Loucy (cell line): ENCODE results near the gene CNTNAP2.

Source experiments
- EZH2phosphoT487 ChIP-seq: fragments of 200-600 bp; IDR thresholded peaks from 2 replicates; pipeline ENCODE4 v1.6.1; 2018; ENCODE audit warnings: antibody characterized with exemption, mild to moderate bottlenecking, moderate library complexity, borderline replicate concordance
- TF ChIP-seq, protein P1 (sequence below): fragments of 200-600 bp; sonication (generic); conservative IDR thresholded peaks from 2 replicates; pipeline ENCODE4 v1.5.1; 2014; ENCODE audit warnings: mild to moderate bottlenecking, antibody characterized with exemption, low read length

DNA sequence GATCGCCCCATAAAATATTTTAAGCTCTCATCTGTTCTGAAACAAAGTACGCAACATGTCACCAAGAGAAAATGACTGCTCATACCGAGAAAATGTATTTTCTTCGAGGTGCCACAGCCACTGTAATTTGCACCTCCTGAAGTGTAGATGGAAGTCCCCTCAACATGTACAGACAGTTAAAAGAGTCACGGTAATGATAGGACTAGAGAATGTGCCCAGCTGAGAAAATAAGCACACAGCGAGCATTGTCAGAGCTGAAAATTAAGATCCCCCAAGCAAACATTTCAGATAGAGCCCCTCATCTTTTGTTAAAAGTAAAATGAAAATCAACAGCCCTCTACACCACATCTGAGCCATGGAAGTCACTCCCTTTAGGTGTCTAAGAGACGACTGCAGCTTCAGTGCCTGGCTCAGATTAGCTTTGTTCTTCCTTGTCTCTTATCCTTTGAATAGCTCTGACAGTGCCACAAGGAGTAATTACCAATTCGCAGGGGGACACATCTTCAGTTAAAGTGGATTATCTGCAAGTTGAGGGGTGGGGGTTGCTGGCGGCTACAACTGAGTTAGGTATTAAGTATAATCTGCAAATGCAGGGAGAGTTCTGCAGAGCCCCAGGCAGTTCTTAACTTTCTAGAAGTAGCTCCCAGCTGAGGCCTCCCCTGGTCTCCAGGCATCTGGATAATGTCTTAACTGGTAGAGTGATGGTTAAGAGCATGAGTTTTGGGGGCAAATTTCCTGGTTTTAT lies 2251.3 kb downstream of the CNTNAP2 start:
- TF ChIP-seq, protein P1, sequence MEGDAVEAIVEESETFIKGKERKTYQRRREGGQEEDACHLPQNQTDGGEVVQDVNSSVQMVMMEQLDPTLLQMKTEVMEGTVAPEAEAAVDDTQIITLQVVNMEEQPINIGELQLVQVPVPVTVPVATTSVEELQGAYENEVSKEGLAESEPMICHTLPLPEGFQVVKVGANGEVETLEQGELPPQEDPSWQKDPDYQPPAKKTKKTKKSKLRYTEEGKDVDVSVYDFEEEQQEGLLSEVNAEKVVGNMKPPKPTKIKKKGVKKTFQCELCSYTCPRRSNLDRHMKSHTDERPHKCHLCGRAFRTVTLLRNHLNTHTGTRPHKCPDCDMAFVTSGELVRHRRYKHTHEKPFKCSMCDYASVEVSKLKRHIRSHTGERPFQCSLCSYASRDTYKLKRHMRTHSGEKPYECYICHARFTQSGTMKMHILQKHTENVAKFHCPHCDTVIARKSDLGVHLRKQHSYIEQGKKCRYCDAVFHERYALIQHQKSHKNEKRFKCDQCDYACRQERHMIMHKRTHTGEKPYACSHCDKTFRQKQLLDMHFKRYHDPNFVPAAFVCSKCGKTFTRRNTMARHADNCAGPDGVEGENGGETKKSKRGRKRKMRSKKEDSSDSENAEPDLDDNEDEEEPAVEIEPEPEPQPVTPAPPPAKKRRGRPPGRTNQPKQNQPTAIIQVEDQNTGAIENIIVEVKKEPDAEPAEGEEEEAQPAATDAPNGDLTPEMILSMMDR, result no peak
- no peak for TF ChIP-seq EZH2phosphoT487
